Gastroesophageal sphincter (tissue), 4 donors: ENCODE measurements around the gene ERF. TPM values are rescaled to one million over a fixed set of nuclear protein-coding genes. Genes with fewer than 3 reads are reported as not detected.

ENCODE experiments used
- ATAC-seq: fragments of 150-250 bp; one replicate; pipeline ENCODE4 v1.9.1; 2016; ENCODE audit warnings: mild to moderate bottlenecking, moderate library complexity
- H3K27ac ChIP-seq, 4 donors: fragments of 200-600 bp; sonication (generic) in 3 of 4; 1 replicate in 3 of 4; 2 replicates in 1 of 4; pipeline ENCODE4 v1.5.1; 2016 to 2019
- H3K27me3 ChIP-seq: fragments of 200-600 bp; sonication (generic); one replicate; pipeline ENCODE4 v1.5.1; 2019
- H3K36me3 ChIP-seq, 2 donors: fragments of 200-600 bp; sonication (generic); one replicate each; pipeline ENCODE4 v1.5.1; 2019; ENCODE audit warnings: control low read depth in 1 of 2
- H3K4me1 ChIP-seq, 3 donors: fragments of 200-600 bp; sonication (generic); 1 replicate in 2 of 3; 2 replicates in 1 of 3; pipeline ENCODE4 v1.5.1; 2016 to 2019; ENCODE audit warnings: control low read depth in 2 of 3
- H3K4me3 ChIP-seq, 2 donors: fragments of 200-600 bp; sonication (generic); one replicate each; pipeline ENCODE4 v1.5.1; 2019; ENCODE audit warnings: mild to moderate bottlenecking in 1 of 2, moderate library complexity in 1 of 2
- H3K9me3 ChIP-seq, 3 donors: fragments of 200-600 bp; sonication (generic); one replicate each; pipeline ENCODE4 v1.5.1; 2017 to 2019; ENCODE audit warnings: control low read depth in 2 of 3
- CTCF ChIP-seq, 4 experiments: fragments of 200-600 bp in 2 of 4; fragments of 450-650 bp in 2 of 4; sonication (generic) in 1 of 4; IDR thresholded peaks; one replicate each; pipeline ENCODE4 v1.5.1; 2017 to 2019; ENCODE audit warnings: antibody characterized with exemption in 4 of 4, mild to moderate bottlenecking in 2 of 4, moderate library complexity in 2 of 4
- EP300 ChIP-seq: sonication (generic); formaldehyde crosslinking; IDR thresholded peaks from one replicate; pipeline ENCODE4 v1.6.1; 2017; ENCODE audit warnings: antibody characterized with exemption, mild to moderate bottlenecking
- POLR2A ChIP-seq, 2 donors: fragments of 450-650 bp; IDR thresholded peaks; one replicate each; pipeline ENCODE4 v1.6.1; 2017; ENCODE audit warnings: antibody characterized with exemption in 2 of 2, mild to moderate bottlenecking in 2 of 2, moderate library complexity in 1 of 2
- POLR2AphosphoS5 ChIP-seq: sonication (generic); formaldehyde crosslinking; IDR thresholded peaks from one replicate; pipeline ENCODE4 v1.6.1; 2017; ENCODE audit warnings: antibody characterized with exemption
- WGBS, 2 donors: methylation state at CpG; one replicate each; pipeline ENCODE4 v1.1.5; 2018; ENCODE audit warnings: low coverage in 1 of 2; 5-methylcytosine and 5-hydroxymethylcytosine counted together
- total RNA-seq, 4 donors: library from RNA; depleted of rRNA; stranded (reverse); fragments of >200 nt; gene quantifications; one replicate each; pipeline ENCODE4 v1.1.0, GENCODE V29; 2016

ERF gene
- total RNA-seq, 4 donors from 2014 or later: 28.4 to 46.4 (median 39.9) TPM

GRCh38 chr19:42214810-42215485 lies 40.0 kb downstream of the ERF start:
- no peaks in the 10 kb centered on the region for H3K9me3 ChIP-seq
- ATAC-seq: no peak
- no peak overlapping the region for H3K27ac ChIP-seq
- peaks cover 0 to 65% (median 15%) of the 10 kb centered on the region in 3 donors for H3K4me1 ChIP-seq
- H3K4me3 ChIP-seq: no peak overlapping the region
- peaks cover 0 to 55% of the 10 kb centered on the region in 2 donors for H3K36me3 ChIP-seq
- TF ChIP-seq POLR2A (IDR thresholded peaks at IDR 0.05) (no peak), EP300 (no peak), CTCF (IDR thresholded peaks at IDR 0.05) (no peak), POLR2AphosphoS5 (no peak)
- no peaks in the 10 kb centered on the region for H3K27me3 ChIP-seq
- 66 to 77% methylated on average over 4 to 7 of the region's 11 CpGs for WGBS, 2 donors

- ATAC-seq: no peak
- H3K27ac ChIP-seq: no peak overlapping the region
- peaks cover 0 to 75% of the 10 kb centered on the region in 2 donors for H3K36me3 ChIP-seq
- no peaks in the 10 kb centered on the region for H3K27me3 ChIP-seq
- no peak for TF ChIP-seq CTCF (IDR thresholded peaks at IDR 0.05)
- TF ChIP-seq POLR2AphosphoS5: no peak
- TF ChIP-seq POLR2A (IDR thresholded peaks at IDR 0.05): no peak
- no peak for TF ChIP-seq EP300
- no peak overlapping the region for H3K4me3 ChIP-seq
- H3K9me3 ChIP-seq: no peaks in the 10 kb centered on the region
- WGBS, 2 donors: 89 to 100% methylated on average over 1 of the region's 1 CpG
- H3K4me1 ChIP-seq: peaks cover 0 to 46% (median 11%) of the 10 kb centered on the region in 3 donors
Measured at GRCh38 chr19:42212886-42213285, 42.0 kb downstream of the ERF start.

GRCh38 chr19:42208612-42209011 lies 46.3 kb downstream of the ERF start:
- H3K4me3 ChIP-seq: no peak overlapping the region
- ATAC-seq: no peak
- peaks cover 0 to 100% of the 10 kb centered on the region in 2 donors for H3K36me3 ChIP-seq
- WGBS, 2 donors: 93 to 100% methylated on average over 3 of the region's 11 CpGs
- TF ChIP-seq POLR2A (IDR thresholded peaks at IDR 0.05) (no peak), EP300 (no peak), CTCF (IDR thresholded peaks at IDR 0.05) (no peak), POLR2AphosphoS5 (no peak)
- no peaks in the 10 kb centered on the region for H3K27me3 ChIP-seq
- H3K27ac ChIP-seq: no peak overlapping the region
- H3K4me1 ChIP-seq: peaks cover 0 to 10% (median 0%) of the 10 kb centered on the region in 3 donors
- no peaks in the 10 kb centered on the region for H3K9me3 ChIP-seq

- H3K27me3 ChIP-seq: no peaks in the 10 kb centered on the region
- peaks cover 0 to 100% of the 10 kb centered on the region in 2 donors for H3K36me3 ChIP-seq
- no peak for TF ChIP-seq POLR2AphosphoS5
- no peak for TF ChIP-seq EP300
- TF ChIP-seq CTCF (IDR thresholded peaks at IDR 0.05): no peak
- TF ChIP-seq POLR2A (IDR thresholded peaks at IDR 0.05): no peak
- WGBS, 2 donors: 72% methylated on average over 5 of the region's 6 CpGs; no CpG with 5 or more reads in 1 of the 2 donors
- peaks cover 0 to 2% (median 0%) of the 10 kb centered on the region in 3 donors for H3K4me1 ChIP-seq
- ATAC-seq: no peak
- H3K9me3 ChIP-seq: no peaks in the 10 kb centered on the region
- H3K27ac ChIP-seq: no peak overlapping the region
- no peak overlapping the region for H3K4me3 ChIP-seq
Measured at GRCh38 chr19:42207767-42208271, 47.1 kb downstream of the ERF start.
